Femur (tissue), 1 donor: ENCODE results near the gene RPTOR.

Experiments used
- DNase-seq: peaks from one replicate; pipeline ENCODE4 v3.0.0-alpha.2; 2017

Gene RPTOR

DNA sequence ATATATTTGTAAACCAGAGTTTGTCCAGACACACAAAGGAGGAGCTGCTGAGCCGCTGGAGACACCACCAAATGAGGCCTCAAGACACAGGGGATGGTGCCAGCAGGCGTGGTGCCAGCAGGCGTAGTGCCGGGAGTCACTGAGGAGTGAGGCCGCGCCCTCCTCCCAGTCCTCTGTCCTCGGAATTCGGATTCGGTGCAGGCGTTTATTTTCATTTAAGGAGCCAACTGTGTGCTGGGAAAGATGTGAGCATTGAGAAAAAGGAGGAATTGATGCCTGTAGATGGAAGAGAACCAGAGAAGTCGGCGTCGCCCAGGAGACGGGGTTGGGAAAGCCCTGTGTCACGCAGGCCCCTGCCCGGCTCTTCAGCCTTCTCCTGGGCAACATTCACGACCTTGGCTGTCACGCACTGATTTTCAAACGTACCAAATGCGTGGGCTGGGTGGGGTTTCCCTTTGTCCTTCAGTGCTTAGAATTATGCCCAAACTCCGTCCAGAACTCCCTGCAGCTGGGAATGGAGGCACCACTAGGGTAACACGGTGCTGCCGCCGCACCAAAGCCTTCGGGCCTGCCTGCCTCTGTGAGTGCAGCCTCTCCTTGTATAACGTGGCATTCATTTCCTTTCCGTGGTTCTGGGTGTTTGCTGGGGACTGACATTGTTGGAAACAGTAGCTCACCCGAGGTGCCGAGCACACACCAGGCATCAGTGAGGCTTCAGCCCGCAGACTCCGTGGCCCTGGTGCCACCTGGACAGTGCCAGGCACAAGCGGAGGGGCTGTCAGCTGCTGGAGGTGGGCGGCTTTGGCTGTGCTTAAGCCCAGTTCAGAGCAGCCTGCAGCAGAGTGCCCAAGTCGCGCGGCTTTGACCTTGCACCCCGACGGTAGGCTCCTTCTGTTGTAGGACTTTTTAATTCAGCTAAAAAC, 398.0 kb downstream of the RPTOR start:
- peak; percentile 96 for DNase-seq

DNA sequence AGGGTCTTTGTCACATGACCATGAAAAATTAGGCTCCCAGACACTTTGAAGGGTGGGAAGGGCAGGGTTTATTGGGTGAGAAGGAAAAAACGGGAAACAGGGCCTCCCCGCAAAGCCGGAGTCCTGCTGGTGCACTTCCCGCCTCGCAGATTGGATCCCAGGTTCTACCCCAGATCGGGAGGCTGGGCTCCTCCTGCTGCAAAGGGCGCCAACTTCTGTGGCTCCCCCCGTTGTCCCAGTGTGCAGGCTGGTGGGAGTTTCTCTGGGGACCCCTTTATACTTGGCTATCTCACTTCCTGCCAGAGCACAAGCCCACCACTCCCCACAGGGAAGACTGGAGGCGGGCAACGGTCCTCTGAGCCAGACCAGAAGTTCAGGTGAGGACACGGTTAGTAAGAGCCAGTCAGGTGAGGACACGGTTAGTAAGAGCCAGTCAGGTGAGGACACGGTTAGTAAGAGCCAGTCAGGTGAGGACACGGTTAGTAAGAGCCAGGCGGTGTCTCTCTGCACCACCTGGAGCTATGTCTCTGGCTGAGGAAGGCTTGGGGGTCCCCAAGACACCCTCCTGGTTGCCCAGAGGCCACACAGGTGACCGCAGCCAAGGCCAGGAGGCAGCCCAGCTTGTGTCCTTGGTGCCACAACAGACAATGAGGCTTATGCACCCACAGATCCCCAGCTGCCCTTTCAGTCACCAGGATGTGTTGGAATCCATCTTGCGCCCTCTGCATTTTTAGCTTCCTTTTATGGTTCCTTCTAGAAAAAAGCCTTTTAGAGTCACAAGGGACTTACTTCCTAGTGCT, 398.9 kb downstream of the RPTOR start:
- DNase-seq, result no peak

DNA sequence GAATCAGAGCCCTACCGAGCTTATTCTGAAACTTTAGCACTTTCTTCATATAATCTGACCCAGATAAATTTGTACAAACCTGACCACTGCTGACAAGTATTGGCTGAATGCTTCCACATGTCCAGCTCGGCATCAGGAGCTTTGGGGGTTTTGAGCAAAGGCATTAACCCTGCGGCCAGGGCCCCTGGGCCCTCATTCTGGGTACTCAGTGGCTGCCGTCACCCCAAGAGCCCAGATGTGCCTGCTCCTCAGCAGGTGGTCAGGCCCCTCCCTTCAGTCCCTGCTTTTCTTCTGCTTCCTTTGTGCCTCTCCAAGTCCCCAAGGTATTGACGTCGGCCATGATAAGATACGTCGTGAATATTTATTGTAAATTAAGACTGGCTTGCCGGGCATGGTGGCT, 399.7 kb downstream of the RPTOR start:
- DNase-seq, result no peak

DNA sequence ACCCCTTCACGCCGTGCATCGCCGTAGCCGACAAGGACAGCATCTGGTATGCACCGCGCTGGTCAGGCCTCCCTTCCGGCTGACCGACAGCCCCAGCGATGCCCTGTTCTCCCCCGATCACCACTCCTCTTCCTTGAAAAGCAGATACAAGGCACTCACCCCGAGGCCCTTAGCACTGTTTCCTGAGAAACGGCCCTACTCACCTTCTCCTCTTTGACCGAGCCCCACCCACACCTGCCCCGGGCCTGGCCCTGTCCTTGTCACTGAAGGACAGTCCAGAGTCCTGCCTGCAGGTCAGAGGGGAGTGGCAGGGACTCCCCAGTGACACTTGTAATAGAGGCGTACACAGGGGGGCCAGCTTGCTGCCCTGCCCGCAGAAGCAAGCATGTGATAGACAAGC, 401.1 kb downstream of the RPTOR start:
- DNase-seq, result no peak

DNA sequence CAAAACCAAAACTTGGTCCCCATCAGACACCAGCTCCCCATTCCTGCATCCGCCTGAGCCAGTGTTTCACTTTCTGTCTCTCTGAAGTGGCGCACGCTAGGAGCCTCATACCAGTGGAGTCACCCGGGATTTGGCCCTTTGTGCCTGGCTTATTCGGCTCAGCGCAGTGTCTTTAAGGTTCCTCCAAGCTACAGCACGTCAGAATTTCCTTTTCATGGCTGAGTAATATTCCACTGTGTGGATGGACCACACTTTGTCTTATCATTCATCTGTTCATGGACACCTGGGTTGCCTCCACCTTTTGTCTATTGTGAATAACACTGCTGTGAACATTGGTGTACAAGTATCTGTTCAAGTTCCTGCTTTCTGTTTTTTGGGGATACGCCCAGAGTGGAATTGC, 401.8 kb downstream of the RPTOR start:
- no peak for DNase-seq

DNA sequence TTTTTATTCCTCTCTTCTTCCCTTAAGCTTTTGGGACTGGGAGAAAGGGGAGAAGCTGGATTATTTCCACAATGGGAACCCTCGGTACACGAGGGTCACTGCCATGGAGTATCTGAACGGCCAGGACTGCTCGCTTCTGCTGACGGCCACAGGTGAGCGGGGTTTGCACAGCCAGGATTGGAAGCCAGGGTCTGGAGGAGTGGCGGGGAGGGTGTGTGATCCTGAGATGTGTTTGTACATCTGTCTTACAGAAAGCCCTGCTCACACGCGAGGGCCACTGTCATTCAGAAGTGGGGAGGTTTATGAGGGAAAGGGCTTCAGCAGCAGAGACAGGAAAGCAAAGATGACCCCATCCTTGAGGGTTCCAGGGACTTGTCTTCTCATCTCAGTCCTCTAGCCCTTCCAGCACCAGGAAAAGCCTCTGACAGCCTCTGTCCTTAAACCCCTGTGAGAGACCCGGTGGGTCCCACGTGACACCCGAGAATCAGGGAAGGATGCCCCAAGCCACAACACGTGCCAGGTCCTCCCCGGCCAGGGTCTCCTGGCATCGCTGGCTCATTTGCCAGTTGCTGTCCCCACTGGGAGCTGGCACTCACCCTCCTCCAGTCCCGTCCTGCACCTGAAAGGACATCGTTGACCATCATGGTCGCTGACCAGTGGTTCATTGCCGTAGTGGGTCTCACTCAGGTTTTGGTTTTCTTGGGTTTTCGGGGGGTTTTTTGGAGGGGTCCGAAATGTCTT, 402.7 kb downstream of the RPTOR start:
- DNase-seq, result no peak

DNA sequence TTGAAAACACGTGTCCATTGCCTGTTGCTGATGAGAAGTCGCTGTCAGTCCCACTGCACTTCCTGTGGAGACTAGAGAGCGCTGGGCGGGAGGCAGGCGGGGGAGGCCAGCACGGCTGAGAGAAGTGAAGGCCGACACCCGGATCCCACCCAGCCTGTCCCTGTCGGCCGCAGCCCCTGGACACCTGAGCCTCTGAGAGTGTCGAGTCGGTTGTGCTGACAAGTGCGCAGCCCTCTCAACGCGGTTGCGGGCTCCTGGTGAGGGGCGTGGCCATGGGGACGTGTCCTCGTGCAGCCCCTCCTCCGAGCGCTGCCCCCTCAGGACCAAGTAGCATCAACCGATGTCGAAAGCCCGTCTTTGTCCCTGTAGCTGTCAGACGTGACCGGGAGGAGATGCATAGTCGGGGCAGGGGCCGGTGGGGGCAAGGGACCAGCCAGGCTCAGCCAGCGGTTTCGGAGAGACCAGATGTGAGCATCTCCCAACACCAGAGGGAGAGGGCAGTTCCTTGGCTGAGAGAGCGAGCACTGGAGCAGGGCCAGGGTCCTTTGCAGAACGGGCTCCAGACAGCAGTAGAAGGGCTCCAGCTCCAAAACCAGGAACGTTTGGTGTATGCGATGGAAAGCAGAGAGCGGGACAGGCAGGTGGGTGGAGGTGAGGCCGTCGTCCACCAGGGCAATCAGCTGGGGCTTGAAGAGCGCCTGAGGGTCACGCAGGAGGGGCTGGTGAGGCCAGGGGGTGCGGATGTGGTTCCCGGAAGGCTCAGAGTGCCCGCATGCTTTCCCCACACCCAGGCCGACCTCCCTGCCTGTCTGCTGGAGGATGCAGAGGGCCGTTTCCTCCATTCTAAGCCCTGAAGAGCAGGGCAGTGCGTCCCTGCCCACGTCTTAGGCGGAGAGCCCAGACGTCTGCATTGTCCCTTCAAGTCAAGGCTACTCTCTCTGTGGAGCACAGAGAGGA, 403.7 kb downstream of the RPTOR start:
- DNase-seq, result no peak

DNA sequence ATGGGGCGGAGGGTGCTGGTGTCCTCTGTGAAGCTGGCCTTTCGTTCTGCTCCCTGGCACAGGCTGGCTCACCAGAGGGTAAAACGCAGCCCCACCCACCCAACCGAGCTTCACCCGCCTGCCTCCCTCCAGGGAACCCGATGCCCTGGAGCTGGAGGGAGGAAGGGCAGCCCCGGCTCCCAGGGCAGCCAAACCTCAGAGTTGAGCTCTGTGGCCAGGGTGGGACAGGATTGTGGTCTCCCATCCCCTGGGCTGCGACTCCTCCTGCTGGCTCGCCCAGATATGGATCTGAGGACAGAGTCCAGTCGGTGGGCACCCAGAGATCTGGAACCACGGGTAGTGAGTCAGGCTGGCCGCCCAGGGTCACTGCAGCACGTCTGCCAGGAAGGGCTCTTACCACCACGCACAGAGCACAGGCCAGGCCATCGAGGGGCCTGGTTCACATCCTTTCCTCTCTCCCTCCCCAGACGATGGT, 404.4 kb downstream of the RPTOR start:
- no peak for DNase-seq

DNA sequence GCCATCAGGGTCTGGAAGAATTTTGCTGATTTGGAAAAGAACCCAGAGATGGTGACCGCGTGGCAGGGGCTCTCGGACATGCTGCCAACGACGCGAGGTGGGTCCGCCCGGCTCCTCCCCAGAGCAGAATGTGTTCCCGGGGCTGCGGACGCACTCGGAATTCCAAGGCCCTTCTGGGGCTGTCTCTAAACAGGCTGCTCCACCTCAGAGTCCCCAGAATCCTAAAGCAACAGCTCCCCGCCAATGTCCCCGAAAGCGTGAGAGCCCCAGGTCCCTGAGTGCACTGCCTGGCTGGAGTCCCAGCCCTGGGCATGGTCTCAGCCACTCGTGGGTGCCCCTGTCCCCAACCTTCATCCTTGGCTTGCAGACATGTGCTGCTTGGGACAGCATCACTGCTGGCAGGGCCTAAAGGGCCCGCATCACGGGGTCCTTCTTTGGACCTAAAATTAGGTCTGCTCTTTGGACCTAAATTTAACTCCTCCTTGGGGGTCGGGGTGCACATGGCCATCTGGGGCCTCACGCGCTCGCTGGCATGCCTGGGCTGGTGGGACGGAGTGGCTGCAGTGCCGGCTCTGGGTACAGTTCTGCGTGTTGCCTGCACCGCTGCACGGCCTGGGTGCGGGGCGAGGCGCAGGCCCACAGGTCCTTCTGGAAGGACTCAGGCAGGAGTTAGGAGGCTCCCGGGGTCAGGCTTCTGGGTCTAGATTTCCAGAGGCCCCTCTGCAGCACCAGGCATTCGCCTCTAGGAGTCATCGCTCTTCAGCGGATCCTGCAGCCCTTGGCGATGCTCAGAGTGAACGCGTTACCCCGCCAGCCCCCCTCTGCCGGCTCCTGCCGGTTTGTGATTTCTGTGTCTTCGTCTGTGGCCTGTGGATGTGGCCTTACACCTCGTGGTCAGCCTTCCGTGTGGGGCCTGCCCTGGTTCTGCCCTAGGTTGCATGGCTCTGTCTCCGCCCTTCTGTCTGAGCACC, 405.1 kb downstream of the RPTOR start:
- peak; percentile 20 for DNase-seq

DNA sequence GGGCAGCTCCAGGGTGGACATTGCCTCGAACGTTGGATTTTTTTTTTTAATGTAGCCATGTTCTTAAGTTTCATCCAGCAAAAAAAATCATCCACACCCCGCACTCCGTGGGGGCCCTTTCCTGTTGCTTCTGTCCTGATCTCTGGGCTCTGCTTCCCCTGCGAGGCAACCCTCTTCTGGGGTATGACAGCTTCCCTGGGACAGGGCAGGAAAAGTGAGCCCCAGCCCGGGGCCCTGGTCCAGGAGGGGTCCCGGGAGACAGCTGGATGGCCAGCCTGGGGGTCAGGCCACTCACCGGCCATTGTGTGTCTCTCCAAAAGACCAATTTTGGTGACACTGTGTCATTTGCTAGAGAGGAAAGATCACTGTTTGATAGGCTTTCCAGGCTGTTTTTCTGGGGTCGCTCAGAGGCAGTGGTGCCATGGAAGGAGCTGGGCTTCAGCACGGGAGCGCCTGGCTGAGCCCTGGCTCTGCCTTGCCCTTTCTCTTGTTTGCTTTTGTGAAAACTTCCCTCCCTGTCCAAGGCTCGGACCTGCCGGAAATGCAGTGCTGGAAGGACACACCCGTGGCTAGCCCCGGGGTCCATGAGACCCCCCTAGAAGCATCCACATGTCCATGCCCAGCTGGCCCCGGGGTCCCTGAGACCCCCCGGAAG, 406.0 kb downstream of the RPTOR start:
- DNase-seq, result no peak

DNA sequence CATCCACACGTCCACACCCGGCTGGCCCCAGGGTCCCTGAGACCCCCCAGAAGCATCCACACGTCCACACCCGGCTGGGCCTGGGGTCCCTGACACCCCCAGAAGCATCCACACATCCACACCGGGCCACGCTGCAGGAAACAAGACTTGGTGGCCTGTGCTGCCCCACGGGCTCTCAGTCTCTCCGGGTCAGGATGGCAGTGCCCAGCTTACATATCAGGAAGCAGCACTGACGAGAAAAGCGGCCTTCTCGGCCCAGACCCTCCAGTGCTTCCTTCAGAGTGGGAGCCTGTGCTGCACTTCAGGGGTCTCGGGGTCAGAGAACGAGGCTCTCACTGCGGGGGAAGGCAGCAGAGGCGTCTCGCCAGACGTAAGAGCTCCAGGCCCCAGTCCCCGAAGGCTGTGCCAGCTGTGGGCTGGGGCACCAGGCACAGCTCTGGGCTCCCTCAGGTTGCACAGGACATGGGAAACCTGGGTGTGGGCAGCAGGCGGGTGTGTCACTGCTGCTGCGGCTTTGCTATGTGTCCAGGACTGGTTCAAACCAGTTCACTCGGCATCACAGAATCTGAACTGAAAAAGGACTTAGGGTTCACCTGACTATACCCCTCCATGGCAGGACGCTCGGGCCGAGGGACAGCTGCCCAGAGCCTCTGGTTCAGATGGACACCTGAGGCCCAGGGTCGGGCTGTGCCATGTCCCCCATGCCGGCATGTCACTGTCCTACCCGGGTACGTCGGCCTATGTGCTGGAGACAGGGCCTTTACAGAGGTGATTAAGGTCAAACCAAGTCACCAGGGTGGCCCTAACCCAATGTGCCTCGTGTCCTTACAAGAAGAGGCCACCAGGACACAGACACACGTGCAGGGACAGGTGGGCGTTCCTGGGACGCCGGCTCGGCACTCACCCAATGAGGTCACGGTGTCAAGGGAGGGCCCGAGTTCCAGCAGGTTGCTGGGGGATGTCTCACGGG, 406.8 kb downstream of the RPTOR start:
- no peak for DNase-seq

DNA sequence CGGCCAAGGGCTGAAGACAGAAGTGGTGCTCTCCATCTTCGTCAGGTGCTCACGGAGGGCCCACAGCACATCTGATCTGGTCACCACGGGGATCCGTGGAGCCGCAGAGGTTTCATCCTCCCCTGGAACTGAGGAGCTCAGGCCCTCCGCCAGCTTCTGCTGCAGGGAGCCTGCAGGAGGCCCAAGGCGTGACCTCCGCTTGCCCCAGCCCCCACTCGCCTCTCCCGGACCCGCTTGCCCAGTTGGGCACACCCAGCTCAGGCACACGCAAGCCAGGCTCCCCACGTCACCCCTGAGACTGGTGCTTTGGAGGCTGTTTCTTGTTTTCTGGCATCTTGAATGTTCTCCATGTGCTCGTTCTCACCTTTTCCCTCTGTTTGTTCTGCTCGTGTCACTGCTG, 407.7 kb downstream of the RPTOR start:
- no peak for DNase-seq

DNA sequence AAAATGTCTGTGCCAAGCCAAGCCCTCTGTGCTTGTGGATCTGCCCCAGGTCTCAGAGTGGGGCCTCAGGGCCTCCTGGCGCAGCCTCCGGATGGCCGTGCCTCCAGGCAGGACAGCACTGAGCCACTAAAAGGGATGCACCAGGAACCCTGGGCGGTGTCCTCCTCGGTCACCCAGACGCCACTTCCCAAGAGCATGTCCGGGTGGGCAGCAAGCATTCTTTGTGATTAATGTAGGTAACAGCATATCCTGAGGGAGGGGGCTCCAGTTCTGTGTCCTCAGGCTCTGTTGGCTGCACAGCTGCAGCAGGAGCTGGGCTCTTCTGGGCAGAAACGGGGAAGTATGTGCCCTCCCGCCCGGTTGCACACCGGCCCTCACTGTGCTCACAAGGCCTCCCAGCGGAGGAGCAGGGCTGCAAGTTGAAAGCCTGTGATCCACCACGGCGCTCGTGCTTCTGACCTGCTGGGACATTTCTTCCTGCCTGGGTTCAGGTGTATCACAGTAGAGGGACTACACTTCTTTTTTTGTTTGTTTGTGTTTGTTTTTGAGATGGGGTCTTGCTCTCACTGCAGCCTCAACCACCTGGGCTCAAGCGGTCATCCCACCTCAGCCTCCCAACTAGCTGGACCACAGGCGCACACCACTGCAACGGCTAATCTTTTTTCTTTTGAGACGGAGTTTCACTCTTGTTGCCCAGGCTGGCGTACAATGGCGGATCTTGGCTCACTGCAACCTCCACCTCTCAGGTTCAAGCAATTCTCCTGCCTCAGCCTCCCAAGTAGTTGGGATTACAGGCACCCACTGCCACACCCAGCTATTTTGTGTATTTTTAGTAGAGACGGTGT, 409.1 kb downstream of the RPTOR start:
- peak; percentile 32 for DNase-seq

DNA sequence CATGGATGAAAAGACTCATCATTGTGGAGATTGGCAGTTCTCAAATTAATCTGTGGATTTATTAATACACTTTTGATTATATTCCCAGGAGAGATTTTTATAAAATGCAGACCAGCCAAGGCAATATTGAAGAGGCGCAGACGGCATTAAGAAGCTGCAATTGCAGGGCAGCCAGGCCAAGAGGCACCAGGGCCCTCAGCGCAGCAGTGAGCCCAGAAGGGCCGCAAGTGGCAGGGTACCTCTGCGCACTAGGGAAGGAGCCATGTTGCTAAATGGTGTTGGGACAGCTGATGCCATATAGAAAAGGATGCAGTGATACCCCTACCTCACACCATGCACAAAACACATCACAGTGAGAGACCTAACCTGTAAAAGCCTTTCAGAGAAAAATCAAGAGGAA, 410.4 kb downstream of the RPTOR start:
- DNase-seq, result no peak

DNA sequence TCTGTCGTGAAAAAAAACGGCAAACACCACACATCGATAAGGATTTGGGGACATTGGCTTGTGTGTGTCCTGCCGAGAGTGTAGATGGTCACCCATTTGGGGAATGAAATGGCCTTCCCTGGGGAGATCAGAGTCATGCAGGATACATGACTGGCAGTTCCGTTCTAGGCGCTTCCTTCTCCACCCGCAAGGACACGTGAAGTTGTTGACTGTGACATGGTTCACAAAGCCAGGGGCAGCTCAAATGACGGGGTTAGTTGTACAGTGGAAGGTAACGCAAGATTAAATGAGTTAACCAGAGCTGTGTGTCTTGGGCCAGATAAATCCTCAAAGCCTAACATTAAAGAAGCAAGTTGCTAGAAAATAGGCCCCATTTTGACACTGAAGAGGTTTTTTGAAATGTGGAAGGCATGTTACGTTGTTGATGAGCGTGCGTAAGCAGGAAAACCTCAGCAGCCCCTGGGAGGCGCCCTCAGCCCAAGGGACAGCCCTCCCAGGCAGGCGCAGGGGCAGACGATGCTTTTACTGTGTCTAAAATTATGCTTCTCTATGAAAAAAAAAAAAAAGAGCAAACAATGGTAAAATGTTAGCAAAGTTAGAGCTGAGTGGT, 411.1 kb downstream of the RPTOR start:
- DNase-seq, result peak; percentile 29

DNA sequence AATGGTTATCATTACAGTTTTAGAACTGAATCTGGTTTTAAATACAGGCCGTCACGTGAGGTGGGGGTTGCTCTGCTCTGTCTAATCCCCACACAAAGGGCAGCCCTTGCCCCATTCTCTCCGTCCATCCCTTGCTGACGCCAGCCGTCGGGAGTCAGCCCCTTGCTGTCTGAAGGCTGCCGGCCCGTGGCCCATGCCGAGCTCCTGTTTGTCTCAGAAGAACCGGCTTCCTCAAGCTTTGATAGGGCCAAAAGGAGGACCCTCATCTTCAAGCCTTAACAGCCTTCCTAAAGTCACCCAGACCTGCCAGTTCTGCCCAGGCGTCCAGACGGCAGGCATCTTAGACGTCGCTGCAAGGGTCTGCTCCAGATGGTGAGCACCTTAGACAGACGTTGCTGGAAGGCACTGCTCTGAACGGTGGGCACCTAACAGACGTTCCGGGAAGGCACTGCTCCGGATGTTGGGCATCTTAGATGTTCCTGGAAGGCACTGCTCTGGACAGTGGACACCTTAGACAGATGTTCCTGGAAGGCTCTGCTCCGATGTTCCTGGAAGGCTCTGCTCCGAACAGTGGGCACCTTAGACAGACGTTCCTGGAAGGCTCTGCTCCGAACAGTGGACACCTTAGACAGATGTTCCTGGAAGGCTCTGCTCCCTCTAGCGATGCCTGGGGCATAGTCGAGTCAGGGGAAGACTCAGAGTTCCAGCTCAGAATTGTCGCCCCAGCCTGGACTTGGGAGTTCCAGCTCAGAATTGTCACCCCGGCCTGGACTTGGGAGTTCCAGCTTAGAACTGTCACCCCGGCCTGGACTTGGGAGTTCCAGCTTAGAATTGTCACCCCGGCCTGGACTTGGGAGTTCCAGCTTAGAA, 411.9 kb downstream of the RPTOR start:
- DNase-seq, result peak; percentile 12
